Tibial nerve (tissue), 3 donors: Measurements from ENCODE around the gene IGFBP2.

Experiments used
- CTCF ChIP-seq, 5 experiments: fragments of 200-600 bp in 3 of 5; fragments of 450-650 bp in 2 of 5; sonication (generic) in 3 of 5; IDR thresholded peaks; one replicate each; pipeline ENCODE4 v1.5.1; 2016 to 2019; ENCODE audit warnings: antibody characterized with exemption in 5 of 5, mild to moderate bottlenecking in 3 of 5, moderate library complexity in 2 of 5
- POLR2A ChIP-seq, 2 donors: fragments of 450-650 bp; IDR thresholded peaks; one replicate each; pipeline ENCODE4 v1.6.1; 2017; ENCODE audit warnings: antibody characterized with exemption in 2 of 2, mild to moderate bottlenecking in 2 of 2, moderate library complexity in 2 of 2

DNA sequence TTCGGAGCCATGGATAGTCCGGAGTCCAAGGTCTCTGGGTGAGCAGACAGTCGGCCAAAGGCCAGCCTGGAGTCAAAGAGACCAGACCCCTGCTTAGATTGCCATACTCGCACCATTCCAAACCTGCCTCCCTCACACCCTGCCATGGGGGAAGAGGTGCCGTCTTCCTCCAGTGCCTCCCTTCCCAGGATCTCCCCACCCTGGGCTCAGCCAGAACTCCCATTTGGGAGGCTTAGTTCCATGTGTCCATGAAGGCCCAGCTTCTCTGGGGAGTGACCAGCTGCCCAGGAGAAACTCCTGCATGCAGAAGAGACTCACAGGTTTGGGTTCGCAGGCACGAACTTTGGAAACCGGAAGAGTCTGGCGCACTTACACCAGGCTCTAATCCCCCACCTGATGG lies 40.4 kb downstream of the IGFBP2 start:
- no peak for TF ChIP-seq CTCF (IDR thresholded peaks at IDR 0.05)
- no peak for TF ChIP-seq POLR2A (IDR thresholded peaks at IDR 0.05)
